CMK (cell line): ENCODE results near the gene FAM149B1.
"Not testable (repeated sequence)": the region's sequence is repeated elsewhere in the genome, so short reads cannot be mapped to it uniquely, and the experiment has no call there.

ENCODE experiments used
- DNase-seq: peaks from one replicate; pipeline ENCODE4 v3.0.0-alpha.2; 2010; ENCODE audit warnings: low read depth

Gene FAM149B1

DNA sequence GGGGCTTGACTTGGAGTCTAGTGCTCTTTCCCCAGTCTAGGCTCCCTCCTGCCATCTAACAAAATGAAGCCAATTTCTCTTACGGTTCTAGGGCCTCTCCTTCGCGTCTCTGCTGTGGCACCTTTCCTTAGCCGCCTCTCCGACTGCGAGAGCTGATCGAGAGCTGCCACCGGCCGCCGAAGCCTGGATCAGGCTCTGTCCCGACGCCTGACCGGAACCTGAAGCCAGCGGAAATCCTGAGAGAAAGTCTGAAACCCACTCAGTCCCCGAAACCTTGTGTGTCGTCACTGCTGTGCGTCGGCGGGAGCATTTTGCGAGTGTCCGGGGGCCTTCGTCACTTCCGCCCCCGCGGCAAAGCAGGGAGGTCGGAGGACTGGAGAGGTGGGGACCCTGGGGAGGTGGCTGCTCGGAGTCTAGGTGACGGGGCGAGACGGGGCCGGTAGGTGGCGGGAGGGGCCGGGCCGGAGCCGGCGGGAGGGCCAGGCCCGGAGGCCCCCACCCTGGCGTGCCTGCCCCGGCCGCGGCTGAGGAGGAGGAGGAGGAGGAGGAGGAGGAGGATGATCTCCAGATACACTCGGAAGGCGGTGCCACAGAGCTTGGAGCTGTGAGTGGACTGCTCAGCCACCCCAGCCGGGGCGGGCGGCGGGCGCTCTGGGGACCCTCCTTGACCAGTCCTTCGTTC, at the start of gene FAM149B1, which contains the start of gene ECD:
Gene FAM149B1, plus strand, starts transcription at position 337 of the 682 bp plus-strand sequence. Its CDS starts 221 bp downstream, at position 558.
Gene ECD, minus strand, starts transcription at position 226 of the 682 bp plus-strand sequence. CDS start 4,071 bp downstream, outside the sequence.
- DNase-seq: peak; percentile 69

DNA sequence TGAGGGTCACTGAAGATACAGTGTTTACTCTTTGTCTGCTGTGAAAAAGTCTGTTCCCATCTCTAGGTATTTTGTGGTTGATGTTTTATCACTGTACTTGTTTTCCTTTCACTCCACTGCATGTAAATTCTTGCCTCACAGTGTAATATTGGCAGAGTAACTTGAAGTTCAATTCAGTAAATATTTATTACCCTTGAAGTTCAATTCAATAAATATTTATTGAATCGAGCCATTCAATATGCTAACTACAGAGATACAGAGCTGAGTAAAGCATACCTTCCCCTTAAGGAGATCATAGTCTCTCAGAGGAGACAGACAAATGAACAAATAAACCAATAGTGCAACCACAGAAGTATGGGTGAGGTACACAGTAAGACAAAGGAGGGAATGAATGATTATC, 48.5 kb upstream of the FAM149B1 start:
- no peak for DNase-seq

DNA sequence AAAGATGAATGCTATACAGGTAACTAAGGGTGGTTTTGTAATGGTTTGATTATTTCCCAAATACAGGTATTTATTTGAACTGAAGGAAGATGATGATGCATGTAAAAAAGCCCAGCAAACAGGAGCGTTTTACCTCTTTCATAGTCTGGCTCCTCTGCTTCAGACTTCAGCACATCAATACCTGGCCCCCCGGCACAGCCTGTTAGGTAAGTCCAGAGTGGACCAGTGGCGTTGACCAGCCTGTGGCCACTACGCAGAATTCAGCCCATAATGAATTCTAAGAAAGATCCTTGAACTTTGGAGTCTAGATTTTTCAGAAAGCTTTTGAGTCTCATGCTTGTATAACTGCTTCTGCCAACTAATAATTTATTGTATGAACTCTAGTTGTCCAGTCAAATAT, 48.0 kb upstream of the FAM149B1 start:
- no peak for DNase-seq

DNA sequence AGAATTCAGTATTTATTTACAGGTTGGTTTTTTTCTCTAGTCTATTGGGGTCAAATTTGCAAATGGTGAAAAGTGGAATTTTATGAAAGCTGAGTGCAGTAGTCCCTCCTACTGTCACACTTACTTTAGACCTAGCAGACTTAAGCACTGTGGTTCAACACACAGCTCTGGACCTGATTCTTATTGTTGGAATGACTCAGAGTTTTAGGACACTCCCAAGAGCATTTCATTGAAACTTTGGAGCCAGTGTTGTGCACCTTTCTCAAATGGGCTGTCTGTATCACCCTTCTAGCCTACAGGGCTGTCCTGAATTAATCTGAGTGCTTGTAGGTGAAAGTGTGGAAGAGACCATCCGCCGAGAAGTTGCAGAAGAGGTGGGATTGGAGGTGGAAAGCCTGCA, 41.6 kb upstream of the FAM149B1 start:
- no peak for DNase-seq

DNA sequence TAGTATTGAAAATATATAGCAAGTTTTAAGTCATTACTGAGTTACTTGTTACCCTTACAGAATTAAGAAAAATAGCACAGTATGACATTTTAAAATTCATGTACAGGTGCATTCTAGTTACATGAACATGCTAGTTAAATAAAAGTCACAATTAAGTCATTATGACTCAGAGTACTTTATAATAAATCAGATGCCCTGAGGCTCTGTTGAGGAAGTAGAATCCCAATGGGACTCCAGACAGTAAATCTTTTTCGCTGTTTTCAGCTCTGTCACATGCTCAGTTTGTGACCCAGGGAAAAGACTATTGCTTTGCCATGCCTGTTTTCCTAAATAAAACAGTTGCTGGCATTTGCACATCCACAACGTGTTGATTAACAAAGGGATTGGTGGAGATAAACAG, 36.6 kb upstream of the FAM149B1 start:
- DNase-seq: no peak

DNA sequence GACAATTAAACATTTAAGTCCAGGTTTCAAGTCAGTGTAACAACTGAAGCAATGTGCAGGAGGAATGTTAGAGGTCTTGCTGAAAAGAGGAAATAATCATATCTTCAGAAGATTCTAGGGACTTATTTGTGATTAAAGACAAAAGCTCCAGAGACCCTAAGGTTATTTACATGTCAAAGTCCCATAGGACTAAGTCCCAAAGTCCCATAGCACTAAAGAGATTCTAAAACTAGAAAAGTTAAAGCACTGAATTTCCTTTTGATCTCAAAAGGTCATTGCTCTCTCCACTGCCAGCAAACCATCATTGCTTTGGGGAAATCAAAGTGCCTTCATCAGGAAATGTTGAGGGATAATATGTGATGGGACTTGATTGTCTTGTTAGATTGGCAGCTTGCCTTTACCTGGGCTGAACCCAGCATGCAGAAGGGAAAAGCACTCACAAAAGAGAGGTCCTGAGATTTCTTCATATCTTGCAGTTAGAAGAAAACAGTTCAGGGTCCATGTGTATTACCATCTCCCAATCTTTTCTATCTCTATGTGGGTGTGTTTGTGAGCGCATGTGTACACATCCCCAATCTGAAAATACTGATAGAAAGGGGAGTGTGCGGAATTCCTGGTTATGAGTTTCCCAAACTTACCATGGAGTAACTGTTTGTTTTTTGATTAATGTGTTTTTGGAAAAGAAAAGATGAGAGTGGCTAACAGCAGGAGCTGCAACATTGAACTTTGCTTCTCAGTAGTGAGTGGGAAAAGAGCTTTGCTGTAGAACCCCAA, 35.8 kb upstream of the FAM149B1 start:
- DNase-seq: no peak

DNA sequence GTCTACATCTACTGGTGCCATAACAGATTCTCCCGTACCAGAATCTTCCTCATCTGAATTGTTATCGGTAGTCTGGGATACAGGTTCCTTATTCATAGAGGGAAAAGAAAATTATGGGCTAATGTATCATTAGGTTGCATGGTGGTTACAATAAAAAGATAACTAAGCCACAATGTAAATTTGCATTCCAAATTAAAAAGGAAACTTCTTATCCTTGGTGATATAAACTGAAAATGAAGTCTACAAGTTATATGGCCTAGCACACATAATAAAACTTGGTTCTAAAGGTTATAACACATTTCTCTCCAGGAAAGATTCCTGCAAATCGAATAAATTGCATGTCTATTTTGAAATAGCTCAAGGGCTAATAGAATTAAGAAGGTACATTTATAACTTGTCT, 33.2 kb upstream of the FAM149B1 start:
- DNase-seq: no peak

DNA sequence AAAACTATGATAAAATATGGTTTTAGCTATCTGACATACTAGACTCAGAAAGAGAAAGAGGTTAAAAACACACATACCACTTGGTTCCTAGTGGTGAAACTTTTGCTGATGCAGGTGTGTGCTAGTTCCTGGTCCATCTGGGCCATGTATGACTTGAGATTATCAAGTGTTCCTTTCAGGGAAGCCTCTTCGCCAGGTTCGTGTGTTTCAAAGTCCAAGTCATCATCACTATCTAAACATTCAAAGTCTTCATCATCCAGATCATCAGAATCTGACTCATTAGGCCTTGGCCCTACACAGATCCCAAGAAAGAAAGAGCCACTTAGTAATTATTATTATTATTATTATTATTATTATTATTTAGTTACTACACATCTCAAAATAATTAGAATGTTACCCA, 31.3 kb upstream of the FAM149B1 start:
- DNase-seq: no peak

DNA sequence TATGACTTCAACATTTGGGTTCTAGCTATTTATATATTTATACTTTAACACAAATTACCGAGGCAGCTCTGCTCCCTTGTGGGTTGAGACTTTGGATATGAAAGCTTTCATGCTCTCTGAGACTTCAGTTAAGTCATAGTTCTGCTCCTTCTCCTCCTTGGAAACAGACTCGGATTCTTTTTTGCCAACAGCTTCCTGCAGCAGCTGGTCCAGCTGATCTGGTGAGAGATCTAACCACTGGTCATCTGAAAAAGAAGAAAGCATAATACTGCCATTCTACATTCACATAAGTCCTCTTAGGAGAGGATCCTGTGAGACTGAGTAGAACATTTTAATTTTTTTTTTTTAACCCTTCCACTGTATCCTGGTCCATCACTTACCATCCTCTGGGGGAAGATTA, 28.7 kb upstream of the FAM149B1 start:
- no peak for DNase-seq

DNA sequence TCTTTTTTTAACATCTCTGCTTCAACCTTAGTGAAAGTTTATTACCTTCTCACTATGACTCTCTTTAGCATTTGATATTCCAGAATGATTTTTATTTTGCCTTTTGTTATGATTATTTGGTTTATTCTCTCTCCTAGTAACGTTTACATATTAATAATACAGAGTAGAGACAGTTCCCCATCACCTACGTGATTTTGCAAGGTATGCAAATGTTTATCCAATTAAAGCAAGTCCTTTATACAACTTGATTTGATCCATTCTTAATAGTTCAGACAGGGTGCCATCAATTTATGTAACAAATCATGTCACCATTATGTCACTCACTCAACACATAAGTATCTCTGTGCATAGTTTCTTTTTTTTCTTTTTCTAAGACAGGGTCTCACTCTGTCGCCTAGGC, 26.3 kb upstream of the FAM149B1 start:
- no peak for DNase-seq

DNA sequence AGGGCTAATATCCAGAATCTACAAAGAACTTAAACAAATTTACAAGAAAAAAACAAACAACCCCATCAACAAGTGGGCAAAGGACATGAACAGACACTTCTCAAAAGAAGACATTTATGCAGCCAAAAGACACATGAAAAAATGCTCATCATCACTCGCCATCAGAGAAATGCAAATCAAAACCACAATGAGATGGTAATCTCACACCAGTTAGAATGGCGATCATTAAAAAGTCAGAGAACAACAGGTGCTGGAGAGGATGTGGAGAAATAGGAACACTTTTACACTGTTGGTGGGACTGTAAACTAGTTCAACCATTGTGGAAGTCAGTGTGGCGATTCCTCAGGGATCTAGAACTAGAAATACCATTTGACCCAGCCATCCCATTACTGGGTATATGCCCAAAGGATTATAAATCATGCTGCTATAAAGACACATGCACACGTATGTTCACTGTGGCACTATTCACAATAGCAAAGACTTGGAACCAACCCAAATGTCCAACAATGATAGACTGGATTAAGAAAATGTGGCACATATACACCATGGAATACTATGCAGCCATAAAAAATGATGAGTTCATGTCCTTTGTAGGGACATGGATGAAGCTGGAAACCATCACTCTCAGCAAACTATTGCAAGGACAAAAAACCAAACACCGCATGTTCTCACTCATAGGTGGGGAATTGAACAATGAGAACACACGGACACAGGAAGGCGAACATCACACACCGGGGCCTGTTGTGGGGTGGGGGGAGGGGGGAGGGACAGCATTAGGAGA, 17.1 kb upstream of the FAM149B1 start:
- not testable (repeated sequence) for DNase-seq

DNA sequence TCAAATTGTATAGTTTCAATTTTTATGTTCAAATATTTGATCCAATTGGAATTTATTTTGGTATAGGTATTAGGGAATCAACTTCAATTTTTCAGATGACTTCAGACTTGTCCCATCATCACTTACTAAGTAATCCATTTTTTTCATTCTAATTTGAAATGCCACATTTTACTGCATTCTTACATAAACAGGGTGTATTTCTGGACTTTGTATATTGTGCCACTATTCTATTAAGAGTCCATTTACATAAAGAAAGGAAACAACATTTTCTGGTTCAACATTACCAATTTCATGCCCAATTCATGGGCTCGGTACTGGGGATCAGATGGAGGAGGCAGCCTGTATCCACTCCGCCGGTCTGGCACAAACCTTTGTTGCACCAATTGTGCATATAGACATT, 15.9 kb upstream of the FAM149B1 start:
- DNase-seq: no peak

DNA sequence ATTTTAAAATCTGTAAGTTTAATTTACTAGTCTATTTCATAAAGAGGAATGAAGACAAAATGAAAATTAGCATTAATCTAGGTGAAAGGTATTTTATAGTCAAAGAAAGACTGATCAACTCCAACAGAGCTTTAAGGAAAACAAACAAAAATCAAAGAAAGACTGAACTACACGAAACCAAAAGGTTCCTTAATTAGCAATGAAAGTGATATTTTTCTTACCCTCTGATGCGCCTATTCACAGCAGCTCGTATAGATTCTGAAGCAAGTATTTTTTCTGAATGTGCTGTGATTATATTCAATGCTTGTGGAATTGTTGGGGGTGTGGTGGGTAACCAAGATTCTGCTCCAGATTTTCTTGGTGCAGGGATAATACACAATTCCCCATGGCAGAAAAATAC, 11.9 kb upstream of the FAM149B1 start:
- DNase-seq: no peak

DNA sequence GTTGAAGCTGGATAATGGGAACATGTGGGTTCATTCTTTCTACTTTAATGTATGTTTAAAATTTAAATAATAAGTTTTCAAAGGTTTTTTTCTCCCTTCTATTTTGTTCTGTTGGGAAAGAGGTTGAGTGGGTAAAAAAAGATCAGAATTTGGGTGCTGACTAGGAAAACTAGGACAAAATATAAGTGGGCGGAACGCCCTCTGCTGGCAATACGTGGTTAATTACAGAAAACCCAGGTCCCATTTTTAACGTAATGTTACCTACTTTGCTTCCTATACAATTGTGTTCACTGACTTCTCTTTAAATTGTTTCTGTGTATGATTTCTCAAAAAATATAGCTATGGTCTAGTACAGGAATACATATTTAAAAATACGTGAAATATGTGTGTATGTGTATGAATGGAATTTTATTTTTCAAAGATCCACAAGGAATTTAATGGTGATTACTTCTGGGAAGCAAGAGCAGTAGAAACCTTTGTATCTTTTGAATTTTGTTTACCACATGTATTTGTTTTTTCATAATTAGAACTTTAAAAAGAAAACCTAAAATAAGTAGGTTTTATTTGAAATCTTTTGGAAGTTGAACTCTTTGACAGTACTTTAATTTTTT, 8.8 kb upstream of the FAM149B1 start:
- DNase-seq: no peak

DNA sequence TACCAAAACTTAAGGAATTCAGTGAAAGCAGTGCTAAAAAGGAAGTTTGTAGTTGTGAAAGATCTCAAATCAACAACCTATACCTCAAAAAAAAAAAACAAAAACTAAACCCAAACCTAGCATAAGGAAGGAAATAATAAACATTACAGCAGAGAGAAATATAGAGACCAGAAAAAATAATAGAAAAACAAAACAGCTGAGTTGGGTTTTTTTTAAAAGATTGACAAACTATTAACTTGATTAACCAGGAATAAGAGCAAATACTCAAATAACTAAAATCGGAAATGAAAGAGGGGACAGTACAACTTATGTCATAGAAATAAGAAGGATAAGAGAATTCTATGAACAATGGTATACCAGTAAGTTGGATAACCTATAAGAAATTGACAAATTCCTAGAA, 6.8 kb upstream of the FAM149B1 start:
- no peak for DNase-seq

DNA sequence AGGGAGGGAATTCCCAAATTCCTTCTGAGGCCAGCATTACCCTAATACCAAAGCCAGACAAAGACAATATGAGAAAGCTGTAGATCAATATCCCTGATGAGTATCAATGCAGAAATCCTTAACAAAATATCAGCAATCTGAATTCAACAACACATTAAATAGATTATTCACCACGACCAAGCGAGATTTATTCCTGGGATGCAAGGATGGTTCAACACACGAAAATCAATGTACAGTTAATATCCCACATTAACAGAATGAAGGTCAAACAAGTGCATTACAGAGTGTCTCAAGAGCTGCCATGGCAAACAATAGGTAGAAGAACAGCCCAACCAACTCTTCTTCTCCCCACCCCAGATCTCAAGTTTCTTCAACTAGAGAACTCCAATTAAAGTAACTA, 6.3 kb upstream of the FAM149B1 start:
- DNase-seq: no peak

DNA sequence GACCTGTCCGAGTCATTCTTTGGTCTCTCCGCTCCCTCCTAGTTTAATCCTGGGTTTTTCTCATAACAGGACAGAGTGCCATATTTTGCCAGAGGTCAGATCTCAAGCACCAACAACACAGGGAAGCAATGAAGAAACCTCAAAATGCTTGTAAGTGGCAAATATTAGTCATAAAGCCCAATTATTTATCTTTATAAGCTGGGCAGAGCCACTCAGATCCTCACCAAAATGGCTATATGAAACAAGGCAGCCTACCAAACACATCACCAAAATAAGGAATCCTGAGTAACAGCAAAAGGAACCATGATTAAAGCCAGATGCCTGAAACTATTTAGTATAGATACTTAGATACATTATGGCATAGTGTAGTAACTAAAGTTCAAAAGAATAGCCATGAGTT, 4.8 kb upstream of the FAM149B1 start:
- no peak for DNase-seq

DNA sequence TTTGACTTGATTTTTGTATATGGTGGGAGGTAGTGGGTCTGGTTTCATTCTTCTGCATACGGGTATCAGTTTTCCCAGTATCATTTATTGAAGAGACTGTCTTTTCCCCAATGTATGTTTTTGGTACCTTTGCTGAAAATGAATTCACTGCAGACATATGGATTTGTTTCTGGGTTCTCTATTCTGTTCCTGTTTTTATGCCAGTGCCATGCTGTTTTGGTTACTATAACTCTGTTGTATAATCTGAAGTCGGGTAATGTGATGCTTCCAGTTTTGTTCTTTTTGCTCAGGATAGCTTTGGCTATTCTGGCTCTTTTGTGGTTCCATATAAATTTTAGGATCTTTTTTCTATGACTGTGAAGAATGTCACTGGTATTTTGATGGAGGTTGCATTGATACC, 947 bp upstream of the FAM149B1 start:
- DNase-seq: no peak

DNA sequence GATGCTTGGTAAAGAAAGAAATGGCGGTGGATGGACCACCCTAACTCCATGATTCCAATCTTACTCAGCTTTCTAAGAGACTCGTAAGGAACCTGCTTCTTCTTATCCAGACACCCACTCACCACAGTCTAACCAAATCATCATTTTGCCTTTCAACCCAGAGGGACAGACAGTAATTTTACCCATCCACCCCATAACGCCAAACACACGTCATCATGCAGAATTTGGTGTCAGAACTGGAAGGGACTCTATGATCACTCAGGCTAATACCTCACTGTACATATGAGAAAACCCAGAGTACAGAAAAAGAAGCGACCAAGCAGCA, 499 bp upstream of the FAM149B1 start:
- DNase-seq: no peak

DNA sequence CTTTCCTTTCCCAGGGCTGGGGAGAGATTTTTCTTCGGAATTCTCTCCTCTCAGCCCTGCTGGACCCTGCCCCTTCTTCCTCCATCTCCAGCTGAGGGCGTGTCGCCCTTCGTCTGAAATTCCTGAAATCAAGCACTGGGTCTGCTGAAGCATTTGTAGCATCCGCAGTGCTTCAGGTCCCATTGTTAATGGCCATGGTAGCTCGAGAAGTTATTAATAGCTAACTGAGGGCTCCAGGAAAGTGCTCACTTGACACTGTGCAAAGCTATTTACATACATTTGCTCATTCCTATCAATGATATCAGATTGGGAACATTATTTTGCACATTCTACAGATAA, 515 bp downstream of the FAM149B1 start:
- no peak for DNase-seq

DNA sequence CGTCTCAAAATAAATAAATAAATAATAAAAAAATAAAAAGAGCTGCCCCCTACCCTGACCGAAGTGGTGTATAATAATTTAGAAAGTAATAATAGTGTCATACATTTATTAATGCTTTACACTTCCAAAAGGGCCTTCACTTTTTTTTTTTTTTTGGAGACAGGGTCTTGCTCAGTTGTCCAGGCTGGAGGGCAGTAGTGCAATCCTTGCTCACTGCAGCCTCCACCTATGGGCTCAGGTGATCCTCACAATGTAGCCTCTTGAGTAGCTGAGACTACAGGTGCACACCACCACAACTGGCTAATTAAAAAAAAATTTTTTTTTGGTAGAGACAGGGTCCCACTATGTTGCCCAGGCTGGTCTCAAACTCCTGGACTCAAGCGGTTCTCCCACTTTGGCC, 1.4 kb downstream of the FAM149B1 start:
- DNase-seq: no peak

DNA sequence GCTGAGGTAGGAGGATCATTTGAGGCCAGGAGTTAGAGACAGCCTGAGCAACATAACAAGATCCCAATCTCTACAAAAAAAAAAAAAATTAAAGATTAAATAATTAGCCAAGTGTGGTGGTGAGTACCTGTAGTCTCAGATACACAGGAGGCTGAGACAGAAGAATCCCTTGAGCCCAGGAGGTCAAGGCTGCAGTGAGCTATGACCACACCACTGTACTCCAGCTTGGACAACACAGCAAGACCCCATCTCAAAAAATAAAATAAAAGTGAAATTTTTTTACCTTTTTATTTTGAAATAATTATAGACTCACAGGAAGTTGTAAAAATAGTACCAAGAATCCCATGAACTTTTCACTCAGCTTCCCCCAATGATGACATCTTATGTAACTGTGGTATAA, 4.9 kb downstream of the FAM149B1 start:
- no peak for DNase-seq
